ENCODE measurements around the gene NACA2.
"Not testable (repeated sequence)": the region's sequence is repeated elsewhere in the genome, so short reads cannot be mapped to it uniquely, and the experiment has no call there.

NACA2 gene

GRCh38 chr17:61575352-61575975 lies 15.6 kb downstream of the NACA2 start:
- FAIRE-seq = no peak

DNA sequence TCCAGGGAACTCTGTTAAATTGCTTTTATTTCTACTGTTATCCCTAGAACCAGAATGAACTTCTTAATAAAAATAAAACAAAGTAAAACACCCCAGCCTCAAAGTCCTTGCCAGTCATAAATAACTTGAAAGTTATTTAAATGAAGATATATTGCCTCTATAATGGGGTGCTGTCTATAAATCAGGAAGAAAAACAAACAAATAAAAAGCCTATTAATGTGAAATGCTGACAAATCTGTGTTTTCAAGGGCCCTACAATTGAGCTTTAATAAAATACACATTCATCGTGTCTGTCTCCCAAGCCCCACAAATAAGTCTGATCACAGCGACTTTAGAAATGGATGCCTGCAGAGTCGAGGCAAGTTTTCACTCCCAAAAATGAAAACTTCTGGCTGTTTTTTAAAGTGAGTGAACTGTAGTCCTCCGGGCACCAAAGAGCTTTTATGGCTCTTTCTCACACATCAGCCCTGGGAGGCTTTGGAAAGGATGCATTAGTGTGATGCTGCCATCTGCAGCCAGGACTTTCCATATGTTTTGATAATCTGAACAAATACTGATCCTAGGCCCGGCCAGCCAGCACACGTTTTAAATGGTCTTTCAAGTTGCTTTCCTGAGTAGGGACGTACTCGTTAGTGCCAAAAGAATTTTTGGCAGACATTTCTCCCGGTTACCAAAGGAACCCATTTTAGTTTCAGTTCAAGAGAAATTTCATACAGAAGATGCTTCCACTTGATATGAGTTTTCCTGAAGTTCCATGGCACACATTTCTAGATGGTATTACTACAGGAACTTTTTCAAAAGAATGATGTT lies 16.3 kb downstream of the NACA2 start:
- FAIRE-seq = no peak

- FAIRE-seq = not testable (repeated sequence)
These were observed 18.5 kb downstream of the NACA2 start for GRCh38 chr17:61572547-61572946.

DNA sequence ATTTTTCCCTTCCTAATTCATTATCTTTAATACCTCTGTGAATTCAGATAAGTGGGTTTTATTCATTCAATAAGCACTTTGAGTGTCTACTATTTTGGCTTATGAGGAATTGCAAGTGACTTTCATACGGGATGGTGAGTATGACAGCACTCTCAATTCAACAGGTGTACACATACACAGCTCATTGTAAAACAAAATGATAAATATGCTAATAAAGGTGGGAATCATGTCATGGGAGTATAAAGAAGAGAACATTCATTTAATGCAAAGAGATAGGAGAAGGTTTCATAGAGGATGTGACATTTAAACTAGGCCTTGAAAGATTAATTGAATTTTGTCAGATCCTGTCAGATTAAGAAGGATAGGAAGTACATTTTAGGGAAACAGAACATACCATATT lies 19.4 kb downstream of the NACA2 start:
- no peak for FAIRE-seq

DNA sequence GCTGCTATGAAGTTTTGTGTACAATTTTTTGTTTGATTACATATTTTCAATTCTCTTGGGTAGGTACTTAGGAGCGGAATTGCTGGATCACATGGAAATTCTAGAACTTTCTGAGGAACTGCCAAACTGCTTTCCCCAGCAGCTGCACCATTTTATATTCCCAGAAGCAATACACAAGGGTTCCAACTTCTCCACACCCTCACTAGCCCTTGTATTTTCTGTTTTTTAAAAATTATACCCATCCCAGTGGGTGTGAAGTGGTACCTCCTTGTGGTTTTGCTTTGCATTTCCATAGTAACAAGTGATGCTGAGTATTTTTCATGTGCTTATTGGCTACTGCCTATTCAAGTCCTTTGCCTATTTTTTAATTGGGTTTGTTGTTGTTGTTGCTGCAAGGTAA lies 20.9 kb downstream of the NACA2 start:
- FAIRE-seq = no peak

DNA sequence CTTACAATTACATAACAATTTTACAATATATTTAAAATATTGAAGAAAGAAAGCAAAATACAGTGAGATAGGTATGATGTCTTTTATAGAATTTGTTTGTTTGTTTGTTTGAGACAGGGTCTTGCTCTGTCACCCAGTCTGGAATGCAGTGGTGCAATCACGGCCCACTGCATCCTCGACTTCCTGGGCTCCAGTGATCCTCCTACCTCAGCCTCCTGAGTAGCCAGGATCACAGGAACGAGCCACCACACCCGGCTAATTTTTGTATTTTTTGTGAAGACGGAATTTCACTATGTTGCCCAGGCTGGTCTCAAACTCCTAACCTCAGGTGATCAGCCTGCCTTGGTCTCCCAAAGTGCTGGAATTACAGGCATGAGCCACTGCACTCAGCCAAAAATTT lies 21.5 kb downstream of the NACA2 start:
- not testable (repeated sequence) for FAIRE-seq

DNA sequence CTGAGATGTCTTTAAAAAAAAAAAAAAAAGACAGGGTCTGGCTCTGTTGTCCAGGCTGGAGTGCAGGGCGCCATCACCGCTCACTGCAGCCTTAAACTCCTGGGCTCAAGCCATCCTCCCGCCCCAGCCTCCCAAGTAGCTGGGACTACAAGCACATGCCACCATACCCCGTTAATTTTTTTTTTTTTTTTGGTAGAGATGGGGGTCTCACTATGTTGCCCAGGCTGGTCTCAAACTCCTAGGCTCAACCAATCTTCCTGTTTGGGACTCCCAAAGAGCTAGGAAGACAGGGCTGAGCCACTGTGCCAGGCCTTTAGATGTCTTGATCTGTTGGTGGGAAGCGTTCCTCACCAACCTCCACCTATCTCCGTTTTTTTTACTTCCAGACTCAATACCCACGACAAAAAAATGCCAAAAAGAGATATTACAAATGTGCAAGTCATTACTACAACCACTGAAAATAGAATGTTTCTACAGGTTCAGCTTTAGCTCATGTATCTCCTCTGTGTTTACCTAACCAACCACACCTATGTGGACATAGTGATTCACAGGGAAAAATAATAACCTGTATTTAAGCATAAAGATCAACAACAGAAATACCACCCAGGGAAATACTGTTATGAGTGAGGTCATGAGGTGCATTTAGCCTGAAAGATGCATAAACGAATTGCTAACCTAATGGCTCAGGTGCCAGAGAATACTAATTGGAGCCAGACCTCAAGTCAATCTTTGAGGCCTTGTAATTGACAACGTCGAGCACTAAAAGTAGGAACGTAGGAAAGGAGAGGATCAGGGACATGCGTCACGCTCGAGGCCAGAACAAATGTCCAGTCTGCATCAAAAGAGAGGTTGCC lies 22.6 kb downstream of the NACA2 start:
- no peak for FAIRE-seq

- no peak for FAIRE-seq
These were observed 23.8 kb downstream of the NACA2 start for GRCh38 chr17:61567045-61567802.

GRCh38 chr17:61566448-61566847 lies 24.6 kb downstream of the NACA2 start:
- not testable (repeated sequence) for FAIRE-seq

DNA sequence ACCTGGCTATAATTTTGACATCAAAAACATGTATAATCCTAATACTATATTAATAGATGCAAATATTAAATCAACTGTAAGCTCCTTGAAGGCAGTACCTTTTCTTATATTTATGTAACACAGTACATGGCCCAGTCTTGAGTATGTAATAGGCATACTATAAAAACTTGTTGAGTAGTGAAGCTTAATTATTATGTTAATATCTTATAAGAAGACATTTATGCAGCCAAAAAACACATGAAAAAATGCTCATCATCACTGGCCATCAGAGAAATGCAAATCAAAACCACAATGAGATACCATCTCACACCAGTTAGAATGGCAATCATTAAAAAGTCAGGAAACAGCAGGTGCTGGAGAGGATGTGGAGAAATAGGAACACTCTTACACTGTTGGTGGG lies 25.2 kb downstream of the NACA2 start:
- not testable (repeated sequence) for FAIRE-seq

DNA sequence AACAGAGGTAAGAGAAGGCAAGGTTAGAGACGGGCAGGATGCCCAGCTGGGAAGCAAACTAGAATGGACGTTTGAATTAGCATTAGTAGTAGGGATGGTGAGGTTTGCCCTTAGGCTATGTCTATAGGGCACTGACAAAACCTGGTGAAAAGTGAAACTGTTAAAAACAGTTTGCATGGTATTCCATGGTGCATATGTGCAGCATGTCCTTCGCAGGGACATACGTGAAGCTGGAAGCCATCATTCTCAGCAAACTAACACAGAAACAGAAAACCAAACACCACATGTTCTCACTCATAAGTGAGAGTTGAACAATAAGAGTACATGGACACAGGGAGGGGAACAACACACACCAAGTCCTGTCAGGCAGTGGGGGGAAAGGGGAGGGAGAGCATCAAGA lies 25.8 kb downstream of the NACA2 start:
- FAIRE-seq = no peak

DNA sequence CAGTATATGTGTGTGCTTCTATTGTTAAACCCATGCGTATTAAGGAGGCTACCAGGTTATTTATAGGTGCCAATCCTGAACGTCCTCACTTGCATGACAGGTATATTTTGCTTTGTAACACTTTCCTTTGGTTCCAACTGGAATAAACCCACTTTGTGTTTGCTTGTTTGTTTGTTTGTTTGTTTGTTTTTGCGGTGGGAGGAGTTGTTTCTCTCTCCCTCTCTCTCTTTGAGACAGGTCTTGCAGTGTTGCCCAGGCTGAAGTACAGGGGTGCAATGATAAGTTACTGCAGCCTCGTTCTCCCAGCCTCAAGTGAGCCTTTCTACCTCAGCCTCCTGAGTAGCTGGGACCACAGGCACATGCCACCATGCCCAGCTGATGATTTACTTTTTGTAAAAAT lies 28.7 kb downstream of the NACA2 start:
- FAIRE-seq = no peak

DNA sequence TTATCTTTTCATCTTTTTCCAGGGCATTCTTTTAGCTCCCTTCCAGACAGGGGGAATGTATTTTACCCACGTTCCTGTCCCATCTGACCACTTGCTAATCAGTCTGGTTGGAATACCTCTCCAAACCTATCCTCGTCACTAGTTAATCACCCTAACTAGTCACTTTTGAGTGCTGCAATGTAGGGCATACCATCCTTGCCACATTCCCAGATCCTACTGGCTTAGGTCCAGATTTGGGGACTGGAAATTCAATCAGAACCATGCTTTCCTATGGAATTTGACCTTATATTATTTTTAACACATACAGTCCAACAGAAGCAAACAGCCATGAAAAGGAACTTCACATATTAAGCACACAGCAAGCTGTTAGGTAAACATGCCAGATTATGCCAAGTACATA lies 29.7 kb downstream of the NACA2 start:
- FAIRE-seq = no peak

DNA sequence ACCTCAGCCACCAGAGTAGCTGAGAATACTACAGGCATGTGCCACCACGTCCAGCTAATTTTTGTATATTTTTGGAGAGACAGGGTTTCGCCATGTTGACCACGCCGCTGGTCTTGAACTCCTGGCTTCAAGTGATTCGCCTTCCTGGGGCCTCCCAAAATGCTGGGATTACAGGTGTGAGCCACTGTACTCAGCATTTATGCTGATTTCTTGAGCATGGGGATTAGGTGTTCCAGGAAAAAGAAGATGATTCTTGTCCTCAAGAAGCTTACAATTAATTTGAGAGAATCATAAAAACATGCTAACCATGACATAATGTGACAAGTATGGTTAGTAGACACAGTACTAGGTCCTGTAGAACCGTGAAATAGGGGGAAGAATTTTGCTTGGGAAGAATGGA lies 30.9 kb downstream of the NACA2 start:
- FAIRE-seq = no peak

GRCh38 chr17:61556224-61557188 lies 34.5 kb downstream of the NACA2 start:
- FAIRE-seq = no peak

DNA sequence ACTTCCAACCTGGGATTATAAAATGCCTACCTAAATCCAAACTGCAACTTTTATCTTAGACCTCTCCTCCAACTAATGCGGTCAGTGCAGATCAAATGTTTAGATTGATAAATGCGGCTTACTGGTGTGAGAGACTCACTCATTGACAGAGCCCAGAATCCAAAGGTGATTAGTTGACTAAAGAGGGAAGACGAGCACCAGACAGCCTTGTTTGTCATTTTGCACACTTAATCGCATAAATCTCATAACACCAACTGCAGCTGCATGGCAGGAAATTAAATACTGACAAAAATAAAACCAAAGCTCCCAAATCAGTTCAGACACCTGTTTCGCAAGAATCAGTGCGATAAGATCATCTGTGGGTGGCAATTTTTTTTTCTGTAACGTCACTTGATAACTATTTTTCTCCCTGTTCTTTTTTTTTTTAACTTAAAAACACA lies 35.9 kb downstream of the NACA2 start:
- no peak for FAIRE-seq

- FAIRE-seq = no peak
These were observed 36.8 kb downstream of the NACA2 start for GRCh38 chr17:61554209-61554608.

DNA sequence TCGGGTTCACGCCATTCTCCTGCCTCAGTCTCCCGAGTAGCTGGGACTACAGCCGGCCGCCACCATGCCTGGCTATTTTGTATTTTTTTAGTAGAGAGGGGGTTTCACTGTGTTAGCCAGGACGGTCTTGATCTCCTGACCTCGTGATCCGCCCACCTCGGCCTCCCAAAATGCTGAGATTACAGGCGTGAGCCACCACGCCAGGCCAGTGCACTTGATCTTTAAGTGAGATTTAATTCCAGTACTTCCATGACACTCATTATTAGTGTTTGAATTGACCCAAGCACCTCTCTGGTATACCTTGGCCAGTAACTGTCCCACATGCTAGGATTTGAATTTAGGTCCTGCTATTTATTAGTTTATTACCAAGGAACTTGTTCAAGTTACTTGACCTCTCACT lies 38.5 kb downstream of the NACA2 start:
- FAIRE-seq = not testable (repeated sequence)

- FAIRE-seq = no peak
These were observed 39.7 kb downstream of the NACA2 start for GRCh38 chr17:61551255-61551742.

GRCh38 chr17:61547113-61547512 lies 43.9 kb downstream of the NACA2 start:
- FAIRE-seq = no peak

DNA sequence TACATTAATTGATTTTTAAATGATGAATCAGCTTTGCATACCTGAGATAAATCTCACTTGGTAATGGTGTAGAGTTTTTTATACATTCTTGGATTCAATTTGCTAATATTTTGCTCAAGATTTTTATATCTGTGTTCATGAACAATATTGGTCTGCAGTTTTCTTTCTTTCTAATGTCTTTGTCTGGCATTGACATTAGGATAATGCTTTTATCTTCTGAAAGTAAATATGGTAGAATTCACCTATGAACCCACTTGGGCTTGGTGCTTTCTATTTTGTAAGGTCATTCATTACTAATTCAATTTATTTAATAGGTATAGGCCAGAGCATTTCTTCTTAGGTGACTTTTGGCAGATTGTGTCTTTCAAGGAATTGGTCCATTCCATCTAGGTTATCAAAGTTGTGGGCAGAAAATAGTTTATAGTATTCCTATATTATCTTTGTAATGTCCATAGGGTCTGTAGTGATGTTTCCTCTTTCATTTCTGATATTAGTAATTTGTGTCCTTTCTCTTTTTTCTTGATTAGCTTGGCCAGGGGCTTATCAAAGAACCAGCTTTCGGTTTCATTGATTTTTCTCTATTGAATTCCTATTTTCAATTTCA lies 45.6 kb downstream of the NACA2 start:
- no peak for FAIRE-seq

All from islet of Langerhans (tissue), 1 donor.